ENCODE measurements around the gene LRCH4.

DNA sequence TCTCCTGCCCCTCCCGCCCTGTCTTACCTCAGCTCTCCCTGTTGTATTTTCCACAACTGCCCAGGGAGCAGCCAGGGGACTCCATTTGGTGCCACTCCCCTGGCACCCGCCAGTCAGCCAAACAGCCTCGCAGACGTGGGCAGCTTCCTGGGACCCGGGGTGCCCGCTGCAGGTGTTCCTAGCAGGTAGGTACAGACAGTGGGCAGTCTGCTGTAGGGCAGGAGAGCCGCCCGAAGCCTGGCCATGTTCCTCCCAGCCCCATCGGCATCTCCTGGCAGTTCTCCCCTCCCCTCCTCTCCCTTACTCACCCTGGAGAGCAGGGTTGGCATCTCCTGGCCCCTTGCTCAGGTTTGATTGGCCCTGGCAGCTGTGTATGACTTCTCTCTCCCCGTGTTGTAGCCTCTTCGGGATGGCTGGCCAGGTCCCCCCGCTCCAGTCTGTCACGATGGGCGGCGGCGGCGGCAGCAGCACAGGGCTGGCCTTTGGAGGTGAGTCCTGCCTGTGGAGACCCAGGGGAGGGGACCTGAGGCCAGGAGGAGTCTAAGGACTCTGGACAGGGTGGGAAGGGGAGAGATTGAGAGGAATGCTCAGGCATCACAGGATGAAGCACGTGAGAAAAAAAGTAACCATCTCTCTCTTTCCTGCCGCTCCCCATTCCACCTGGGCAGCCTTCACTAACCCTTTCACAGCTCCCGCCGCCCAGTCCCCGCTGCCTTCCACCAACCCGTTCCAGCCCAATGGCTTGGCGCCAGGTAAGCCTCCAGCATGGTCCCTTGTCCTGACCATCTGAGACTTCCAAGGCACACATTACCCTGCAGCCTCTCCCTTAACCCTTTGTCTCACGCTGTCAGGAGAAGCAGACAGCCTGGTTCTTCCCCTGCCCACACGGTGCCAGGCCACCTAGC lies 23.5 kb downstream of the LRCH4 start:
- TF ChIP-seq, protein P1, sequence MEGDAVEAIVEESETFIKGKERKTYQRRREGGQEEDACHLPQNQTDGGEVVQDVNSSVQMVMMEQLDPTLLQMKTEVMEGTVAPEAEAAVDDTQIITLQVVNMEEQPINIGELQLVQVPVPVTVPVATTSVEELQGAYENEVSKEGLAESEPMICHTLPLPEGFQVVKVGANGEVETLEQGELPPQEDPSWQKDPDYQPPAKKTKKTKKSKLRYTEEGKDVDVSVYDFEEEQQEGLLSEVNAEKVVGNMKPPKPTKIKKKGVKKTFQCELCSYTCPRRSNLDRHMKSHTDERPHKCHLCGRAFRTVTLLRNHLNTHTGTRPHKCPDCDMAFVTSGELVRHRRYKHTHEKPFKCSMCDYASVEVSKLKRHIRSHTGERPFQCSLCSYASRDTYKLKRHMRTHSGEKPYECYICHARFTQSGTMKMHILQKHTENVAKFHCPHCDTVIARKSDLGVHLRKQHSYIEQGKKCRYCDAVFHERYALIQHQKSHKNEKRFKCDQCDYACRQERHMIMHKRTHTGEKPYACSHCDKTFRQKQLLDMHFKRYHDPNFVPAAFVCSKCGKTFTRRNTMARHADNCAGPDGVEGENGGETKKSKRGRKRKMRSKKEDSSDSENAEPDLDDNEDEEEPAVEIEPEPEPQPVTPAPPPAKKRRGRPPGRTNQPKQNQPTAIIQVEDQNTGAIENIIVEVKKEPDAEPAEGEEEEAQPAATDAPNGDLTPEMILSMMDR (optimal IDR thresholded peaks at IDR 0.05 in 1 of 3, IDR thresholded peaks at IDR 0.05 in 1 of 3, conservative IDR thresholded peaks at IDR 0.05 in 1 of 3; ENCODE audit: extremely low read depth in 1 of 3, insufficient read depth in 2 of 3, low read length in 3 of 3) = no peak
- TF ChIP-seq EZH2 (IDR thresholded peaks at IDR 0.05; ENCODE audit: low read length) = no peak

Data from keratinocyte (primary cell).